ENCODE results near the gene SH3GLB1. TPM values are rescaled to one million over a fixed set of nuclear protein-coding genes. Genes with fewer than 3 reads are reported as not detected.

SH3GLB1 gene
- total and polyA plus RNA-seq, 9 of the 15 experiments (the other 6 are each of a cell fraction or from before 2014, with no cell fraction given) = 8.6 to 34.2 (median 24.2) TPM

- no peak for DNase-seq (ENCODE audit: extremely low read depth in 1 of 4, low spot score in 3 of 4)
- in situ Hi-C loops (cut with MboI) = no loop called here
- WGBS (ENCODE audit: insufficient coverage, low coverage, missing lambda C conversion rate) = 40% methylated on average over 14 of the region's 14 CpGs
- Histone ChIP-seq H3K9ac (ENCODE audit: insufficient read depth in 1 of 2, low read depth in 2 of 2, low read length in 2 of 2) (no peak overlapping the region), H2AFZ (ENCODE audit: low read depth, low read length) (no peak overlapping the region), H3K4me3 (no peak overlapping the region), H3K4me1 (replicated peaks in 1 of 2; ENCODE audit: control insufficient read depth in 2 of 2, insufficient read depth in 2 of 2, low read length in 2 of 2) (peaks cover 4 to 7% of the 10 kb centered on the region in 2 experiments; a peak in 2 of 5 replicates), H3K27ac (ENCODE audit: extremely low read depth, low read depth, low read length) (no peak overlapping the region), H3K36me3 (ENCODE audit: control insufficient read depth, insufficient read depth, low read length) (no peaks in the 10 kb centered on the region), H3K9me1 (ENCODE audit: control insufficient read depth, insufficient read depth, low read length) (no peaks in the 10 kb centered on the region), H3K9me3 (replicated peaks; ENCODE audit: control insufficient read depth, insufficient read depth, low read depth, low read length) (no peaks in the 10 kb centered on the region), H3K4me2 (ENCODE audit: insufficient read depth, low read length) (no peak overlapping the region), H3K79me2 (ENCODE audit: control insufficient read depth, insufficient read depth, low read length) (no peaks in the 10 kb centered on the region), H4K20me1 (replicated peaks; ENCODE audit: control insufficient read depth, insufficient read depth, low read length) (0 out of 2 replicates have a peak, but pooled peaks cover 2% of the 10 kb centered on the region), H3K27me3 (ENCODE audit: control insufficient read depth in 2 of 2, insufficient read depth in 2 of 2, low read length in 2 of 2) (peaks cover 0 to 19% of the 10 kb centered on the region in 2 experiments)
- no peak for TF ChIP-seq NBN (IDR thresholded peaks at IDR 0.05; ENCODE audit: low read depth)
- no peak for TF ChIP-seq MLX (CRISPR knock-in tag; conservative IDR thresholded peaks at IDR 0.05)
- TF ChIP-seq ZNF444 (CRISPR knock-in tag; IDR thresholded peaks at IDR 0.05) = no peak
- TF ChIP-seq ZNF511 (CRISPR knock-in tag; IDR thresholded peaks at IDR 0.05) = no peak
- no peak for TF ChIP-seq NFIX (CRISPR knock-in tag; IDR thresholded peaks at IDR 0.05; ENCODE audit: low read depth)
- no peak for TF ChIP-seq RFX5 (IDR thresholded peaks at IDR 0.05; ENCODE audit: low read depth, low read length)
- TF ChIP-seq ZBTB33 (CRISPR knock-in tag; IDR thresholded peaks at IDR 0.05) = no peak
- TF ChIP-seq TAF15 (IDR thresholded peaks at IDR 0.05; ENCODE audit: low read depth, low read length) = no peak
- TF ChIP-seq FOXK2 (conservative IDR thresholded peaks at IDR 0.05 in 1 of 2, IDR thresholded peaks at IDR 0.05 in 1 of 2; ENCODE audit: low read depth in 2 of 2) = no peak
- TF ChIP-seq ZNF175 (CRISPR knock-in tag; IDR thresholded peaks at IDR 0.05; ENCODE audit: low read depth) = no peak
- TF ChIP-seq, protein P1, sequence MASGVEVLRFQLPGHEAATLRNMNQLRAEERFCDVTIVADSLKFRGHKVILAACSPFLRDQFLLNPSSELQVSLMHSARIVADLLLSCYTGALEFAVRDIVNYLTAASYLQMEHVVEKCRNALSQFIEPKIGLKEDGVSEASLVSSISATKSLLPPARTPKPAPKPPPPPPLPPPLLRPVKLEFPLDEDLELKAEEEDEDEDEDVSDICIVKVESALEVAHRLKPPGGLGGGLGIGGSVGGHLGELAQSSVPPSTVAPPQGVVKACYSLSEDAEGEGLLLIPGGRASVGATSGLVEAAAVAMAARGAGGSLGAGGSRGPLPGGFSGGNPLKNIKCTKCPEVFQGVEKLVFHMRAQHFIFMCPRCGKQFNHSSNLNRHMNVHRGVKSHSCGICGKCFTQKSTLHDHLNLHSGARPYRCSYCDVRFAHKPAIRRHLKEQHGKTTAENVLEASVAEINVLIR (CRISPR knock-in tag; IDR thresholded peaks at IDR 0.05) = no peak
- TF ChIP-seq ZNF121 (CRISPR knock-in tag; conservative IDR thresholded peaks at IDR 0.05) = no peak
- TF ChIP-seq MED1 (CRISPR knock-in tag; IDR thresholded peaks at IDR 0.05; ENCODE audit: borderline replicate concordance) = no peak
- TF ChIP-seq SIRT6 (IDR thresholded peaks at IDR 0.05; ENCODE audit: low read depth, low read length) = no peak
- BruUV-seq (replicated peaks) = no TSS peak
- ChIA-PET CTCF (ENCODE audit: low intra/inter-chr PET ratio) (no interaction called here), POLR2A (interaction anchor here (1.5 kb wide), 1 partner anchor 156 kb away, joined by 4 read pairs; the partner anchor contains the start of gene SELENOF)
- intact Hi-C loops (cut with micrococcal nuclease) = no loop called here
- FAIRE-seq = no peak
- no peak for ATAC-seq
These were observed 53.1 kb downstream of the SH3GLB1 start for GRCh38 chr1:86757272-86757984.

All from K562 (cell line).